GM12878 (cell line): ENCODE data around the gene PIK3C2B. TPM values are rescaled to one million over a fixed set of nuclear protein-coding genes. Genes with fewer than 3 reads are reported as not detected.

Experiments
- ATAC-seq: fragments of 200-7000 bp; cut with Tn5 transposase; 3 replicates; pipeline ENCODE4 v1.9.1; 2020; ENCODE audit warnings: mild to moderate bottlenecking, moderate library complexity
- BruUV-seq: library from RNA; stranded (reverse); fragments of 400-500 nt; replicated peaks from 2 replicates; lab custom pipeline; 2021; lab: Mats Ljungman, UMichigan
- CTCF ChIA-PET: fragments of 300-600 bp; sonication (Branson Sonifier 250); formaldehyde crosslinking; extraction: SDS; loops from one replicate; lab custom pipeline; 2021; ENCODE audit warnings: inconsistent platforms; lab: Yijun Ruan, JAX
- POLR2A ChIA-PET: fragments of 350-600 bp; formaldehyde crosslinking; extraction: SDS; loops from one replicate; lab custom pipeline; 2021; ENCODE audit warnings: inconsistent platforms; lab: Charles Lee
- RAD21 ChIA-PET: fragments of 300-600 bp; sonication (Branson Sonifier 250); formaldehyde crosslinking; loops from one replicate; lab custom pipeline; 2023; ENCODE audit warnings: antibody characterized with exemption; ENCODE audit not compliant: unreplicated experiment; lab: Charles Lee
- SMC1A ChIA-PET: fragments of 300-600 bp; sonication (Branson Sonifier 250); formaldehyde crosslinking; loops from one replicate; lab custom pipeline; 2023; ENCODE audit not compliant: unreplicated experiment, uncharacterized antibody; lab: Charles Lee
- DNase-seq: peaks from one replicate; pipeline ENCODE4 v3.0.0-alpha.2; 2011; ENCODE audit warnings: low read depth, low spot score
- FAIRE-seq: peaks from 3 replicates; lab custom pipeline; 2011; peaks lifted over from hg19 to GRCh38; lab: Jason Lieb, UNC
- H2AFZ ChIP-seq: 2 replicates; pipeline ENCODE4 v1.6.0; 2011; ENCODE audit warnings: low read depth, low read length, control low read depth; ENCODE audit not compliant: control insufficient read depth
- H3K27ac ChIP-seq: 2 replicates; pipeline ENCODE4 v1.5.1; 2011; ENCODE audit warnings: control low read depth; ENCODE audit not compliant: control insufficient read depth, insufficient read depth
- H3K27me3 ChIP-seq, 2 experiments: replicated peaks in 1 of 2; 2 replicates each; pipeline versions ENCODE4 v1.6.0 to v1.6.1; 2011; ENCODE audit warnings: low read length in 1 of 2; ENCODE audit not compliant: control insufficient read depth in 2 of 2, insufficient read depth in 2 of 2
- H3K36me3 ChIP-seq, 2 experiments: 2 replicates each; pipeline ENCODE4 v1.5.1; 2011; ENCODE audit warnings: low read length in 1 of 2; ENCODE audit not compliant: control insufficient read depth in 2 of 2, insufficient read depth in 2 of 2
- H3K4me1 ChIP-seq: 2 replicates; pipeline ENCODE4 v1.6.1; 2011; ENCODE audit warnings: mild to moderate bottlenecking, low read length, moderate library complexity, mixed read lengths; ENCODE audit not compliant: control insufficient read depth, insufficient read depth
- H3K4me2 ChIP-seq: 2 replicates; pipeline ENCODE4 v1.6.0; 2011; ENCODE audit warnings: control low read depth; ENCODE audit not compliant: control insufficient read depth, insufficient read depth
- H3K4me3 ChIP-seq: fragments of 200-600 bp; sonication (generic); 2 replicates; pipeline ENCODE4 v1.5.1; 2016
- H3K79me2 ChIP-seq: 2 replicates; pipeline ENCODE4 v1.6.0; 2011; ENCODE audit warnings: low read length; ENCODE audit not compliant: control insufficient read depth, insufficient read depth
- H3K9ac ChIP-seq: 2 replicates; pipeline ENCODE4 v1.8.0; 2011; ENCODE audit warnings: low read length, control low read depth, mixed read lengths; ENCODE audit not compliant: control insufficient read depth, insufficient read depth
- H3K9me3 ChIP-seq: replicated peaks from 3 replicates; pipeline ENCODE4 v1.5.1; 2011; ENCODE audit warnings: mild to moderate bottlenecking, low read length; ENCODE audit not compliant: control insufficient read depth, insufficient read depth
- H4K20me1 ChIP-seq: 2 replicates; pipeline ENCODE4 v1.6.0; 2011; ENCODE audit not compliant: control insufficient read depth, insufficient read depth
- ATF2 ChIP-seq: IDR thresholded peaks from 2 replicates; pipeline ENCODE4 v1.6.1; 2012; ENCODE audit warnings: low read length, inconsistent platforms
- BACH1 ChIP-seq: fragments of 450-650 bp; IDR thresholded peaks from 2 replicates; pipeline ENCODE4 v1.6.1; 2017; ENCODE audit warnings: mild to moderate bottlenecking, borderline replicate concordance
- BCL11A ChIP-seq: IDR thresholded peaks from 2 replicates; pipeline ENCODE4 v1.6.1; 2011; ENCODE audit warnings: low read depth, low read length
- CEBPB ChIP-seq, 2 experiments: fragments of 150-350 bp in 1 of 2; IDR thresholded peaks; 2 replicates each; pipeline ENCODE4 v1.6.1; 2012 to 2014; ENCODE audit warnings: low read depth in 2 of 2, low read length in 2 of 2, borderline replicate concordance in 1 of 2, inconsistent platforms in 1 of 2
- FOXM1 ChIP-seq: IDR thresholded peaks from 2 replicates; pipeline ENCODE4 v1.6.1; 2012; ENCODE audit warnings: low read depth, mild to moderate bottlenecking, inconsistent platforms, low read length, moderate library complexity
- GABPA ChIP-seq: IDR thresholded peaks from 2 replicates; pipeline ENCODE4 v1.6.1; 2014; ENCODE audit warnings: antibody characterized with exemption, low read depth, mild to moderate bottlenecking, inconsistent platforms
- IRF4 ChIP-seq: IDR thresholded peaks from 2 replicates; pipeline ENCODE4 v1.6.1; 2011; ENCODE audit warnings: low read depth, low read length
- MEF2B ChIP-seq: fragments of 450-650 bp; IDR thresholded peaks from 2 replicates; pipeline ENCODE4 v1.6.1; 2018; ENCODE audit warnings: mild to moderate bottlenecking, moderate library complexity; ENCODE audit not compliant: partially characterized antibody, poor library complexity, severe bottlenecking
- NFYA ChIP-seq: IDR thresholded peaks from 2 replicates; pipeline ENCODE4 v1.6.1; 2011; ENCODE audit warnings: low read depth, mild to moderate bottlenecking, low read length, improper control_type of control experiment, borderline replicate concordance
- RAD21 ChIP-seq: IDR thresholded peaks from 2 replicates; pipeline ENCODE4 v1.6.1; 2011; ENCODE audit warnings: mild to moderate bottlenecking, low read depth, low read length, moderate library complexity; ENCODE audit not compliant: insufficient read depth
- RB1 ChIP-seq: fragments of 450-650 bp; formaldehyde crosslinking; IDR thresholded peaks from 2 replicates; pipeline ENCODE4 v1.6.1; 2017; ENCODE audit warnings: mild to moderate bottlenecking, borderline replicate concordance
- SMAD1 ChIP-seq: fragments of 450-650 bp; IDR thresholded peaks from 2 replicates; pipeline ENCODE4 v1.6.1; 2018; ENCODE audit warnings: mild to moderate bottlenecking, low read depth; ENCODE audit not compliant: partially characterized antibody
- SMC3 ChIP-seq: IDR thresholded peaks from 2 replicates; pipeline ENCODE4 v1.6.1; 2011; ENCODE audit warnings: low read length, improper control_type of control experiment, borderline replicate concordance
- STAT1 ChIP-seq: fragments of 450-650 bp; conservative IDR thresholded peaks from 2 replicates; pipeline ENCODE4 v1.6.1; 2014; ENCODE audit warnings: antibody characterized with exemption, mild to moderate bottlenecking
- SUPT20H ChIP-seq: IDR thresholded peaks from 2 replicates; pipeline ENCODE4 v1.6.1; 2011; ENCODE audit warnings: low read depth, mild to moderate bottlenecking, low read length, moderate library complexity, borderline replicate concordance; ENCODE audit not compliant: control insufficient read depth
- TBL1XR1 ChIP-seq: IDR thresholded peaks from 2 replicates; pipeline ENCODE4 v1.6.1; 2012; ENCODE audit warnings: low read depth, low read length, improper control_type of control experiment
- TCF7 ChIP-seq: IDR thresholded peaks from 2 replicates; pipeline ENCODE4 v1.6.1; 2014; ENCODE audit warnings: antibody characterized with exemption, borderline replicate concordance
- WGBS: methylation state at CpG from one replicate; pipeline ENCODE4 v1.1.6; 2016; ENCODE audit warnings: low lambda C conversion rate; ENCODE audit not compliant: insufficient replicate concordance, insufficient coverage; ENCODE audit errors: missing lambda C conversion rate; 5-methylcytosine and 5-hydroxymethylcytosine counted together
- in situ Hi-C: fragments of 300-500 bp; cut with MboI; formaldehyde crosslinking; loops from 9 replicates; pipeline ENCODE4 v1.14.3; 2018; ENCODE audit warnings: mixed read lengths
- intact Hi-C: fragments of 100-400 bp; cut with micrococcal nuclease; formaldehyde crosslinking; loops from one replicate; pipeline ENCODE4 v1.14.2; 2022; ENCODE audit not compliant: unreplicated experiment
- polyA plus RNA-seq, 11 experiments: library from polyadenylated mRNA; depleted of rRNA in 4 of 11; unstranded in 6 of 11; stranded (reverse) in 5 of 11; fragments of >200 nt; fragmentation: Nextera tagmentation in 4 of 11; fragmentation: Illumina TruSeq in 1 of 11; extraction: Ambion mirVana in 4 of 11; extraction: Trizol in 1 of 11; gene quantifications; 1 replicate in 1 of 11; 2 replicates in 10 of 11; pipeline versions ENCODE4 v1.2.1 to v1.2.3, GENCODE V29; 2011 to 2016; ENCODE audit warnings: inconsistent platforms in 2 of 11, missing spikeins in 2 of 11, low read depth in 1 of 11
- total RNA-seq, 4 experiments: library from RNA; depleted of rRNA in 3 of 4; stranded (reverse); fragments of >200 nt in 3 of 4; fragmentation: Illumina TruSeq in 1 of 4; extraction: Trizol in 1 of 4; gene quantifications; 2 replicates each; pipeline versions ENCODE4 v1.2.1 to v1.2.3, GENCODE V29; 2013 to 2021
- TF ChIP-seq, protein P1 (sequence below): fragments of 450-650 bp; IDR thresholded peaks from 2 replicates; pipeline ENCODE4 v1.6.1; 2016; ENCODE audit warnings: mild to moderate bottlenecking

PIK3C2B gene
- total and polyA plus RNA-seq, 10 of the 15 experiments (the other 5 are each of a cell fraction or from before 2014, with no cell fraction given): 2.2 to 38.1 (median 11.4) TPM

DNA sequence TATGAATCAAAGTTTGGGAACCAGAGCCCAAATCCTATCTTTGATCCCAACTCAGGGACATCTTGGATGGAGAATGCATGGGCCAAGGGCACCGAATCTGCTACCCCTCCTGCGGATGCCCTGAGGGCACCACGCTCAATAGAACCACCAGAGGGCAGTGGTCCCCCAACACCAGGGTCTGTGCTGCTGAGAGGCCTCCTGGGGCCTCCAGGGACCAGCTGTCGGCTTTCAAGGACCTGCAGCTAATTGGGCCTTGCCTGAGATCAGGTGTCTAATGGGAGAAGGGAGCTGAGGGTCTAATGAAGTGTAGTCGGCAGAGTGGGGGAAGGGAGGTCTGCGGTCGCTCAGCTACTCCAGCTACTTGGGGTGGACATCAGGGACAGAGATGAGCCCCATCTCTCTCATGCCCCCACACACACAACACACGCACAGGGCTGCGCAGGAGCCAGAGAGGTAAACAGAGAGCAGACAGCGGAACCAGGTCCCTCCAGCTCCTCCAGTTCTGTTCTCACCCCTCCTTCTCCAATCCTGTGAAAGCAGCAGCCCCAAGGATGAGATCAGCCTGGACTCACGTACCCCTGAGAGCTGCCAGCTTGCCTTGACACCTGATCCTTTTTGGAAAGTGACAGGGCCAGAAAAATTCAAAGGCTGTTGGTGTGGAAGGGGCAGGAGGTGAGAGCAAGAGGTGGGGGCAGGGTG is 48.0 kb downstream of the PIK3C2B start (continued):
- peak; percentile 99 for TF ChIP-seq RAD21
- peak; percentile 91 for TF ChIP-seq MEF2B
- no peak for TF ChIP-seq SUPT20H
- TF ChIP-seq TCF7: no peak
- TF ChIP-seq STAT1: 0 out of 2 replicates have a peak, but pooled peaks have one; percentile 73
- no peak for TF ChIP-seq TBL1XR1
- peak; percentile 99 for TF ChIP-seq SMC3
- 0 out of 2 replicates have a peak, but pooled peaks have one; percentile 21 for TF ChIP-seq FOXM1
- TF ChIP-seq RB1: peak; percentile 87
- TF ChIP-seq BACH1: no peak

DNA sequence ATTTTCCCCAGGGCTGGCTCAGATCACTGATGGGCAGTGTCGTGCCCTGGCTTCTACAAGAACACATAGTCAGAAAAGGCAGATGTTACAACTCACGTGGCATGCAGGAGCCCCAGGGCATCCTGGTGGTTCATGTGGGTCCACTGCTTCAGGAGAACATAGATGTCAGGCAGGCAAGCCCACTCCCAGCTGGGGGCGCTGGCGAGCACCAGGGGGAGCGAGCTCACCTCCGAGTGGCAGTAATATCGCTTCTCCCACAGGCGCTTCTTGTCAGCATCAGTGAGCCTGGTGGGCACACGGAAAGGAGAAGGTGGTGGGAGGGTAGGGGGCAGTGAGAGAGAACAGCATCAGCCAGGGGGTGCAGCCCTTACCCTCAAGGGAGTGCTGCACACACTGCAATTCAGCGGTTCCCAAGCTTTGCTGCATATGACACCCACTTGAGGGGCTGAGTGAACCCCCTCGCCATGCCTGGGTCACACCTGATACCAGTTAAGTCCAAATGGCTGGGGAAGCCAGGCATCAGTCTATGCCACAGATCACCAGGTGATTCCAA is 48.7 kb downstream of the PIK3C2B start:
- ChIA-PET SMC1A (interaction anchor here (1.0 to 33.8 kb wide), 15 partner anchors 8 to 1439 kb away, joined by 3 to 939 read pairs (median 7); partner anchors contain the start of genes PIK3C2B and TMEM183A), POLR2A (interaction anchor here (0.7 to 4.9 kb wide), 8 partner anchors 11 to 60 kb away, joined by 3 to 54 read pairs (median 6); partner anchors contain the start of gene PIK3C2B), CTCF (interaction anchor here (0.6 to 51.8 kb wide), 26 partner anchors 9 to 783 kb away, joined by 3 to 2021 read pairs (median 6); partner anchors contain the start of genes MDM4 and PIK3C2B), RAD21 (interaction anchor here (0.7 to 13.8 kb wide), 20 partner anchors 8 to 361 kb away, joined by 3 to 441 read pairs (median 8); partner anchors contain the start of genes MDM4 and PIK3C2B)
- no TSS peak for BruUV-seq
- DNase-seq (no peak), ATAC-seq (peak; percentile 66), FAIRE-seq (no peak)
- Histone ChIP-seq H3K9ac (no peak overlapping the region), H3K9me3 (no peaks in the 10 kb centered on the region), H3K36me3 (peaks cover 26 to 32% of the 10 kb centered on the region in 2 experiments; a peak in 3 of 4 replicates), H2AFZ (no peak overlapping the region), H3K79me2 (no peaks in the 10 kb centered on the region), H3K27me3 (no peaks in the 10 kb centered on the region), H3K4me3 (no peak overlapping the region), H4K20me1 (no peaks in the 10 kb centered on the region), H3K4me1 (peaks cover 3% of the 10 kb centered on the region), H3K4me2 (no peak overlapping the region), H3K27ac (no peak overlapping the region)
- 22% methylated on average over 10 of the region's 11 CpGs for WGBS
- intact Hi-C loops (loop anchor here (1.0 to 10.0 kb wide), 5 partner anchors 21 to 359 kb away; partner anchors contain the start of gene PIK3C2B), in situ Hi-C loops (loop anchor here (5.0 kb wide), 1 partner anchor 56 kb away; no protein-coding TSS in a partner anchor)
- TF ChIP-seq ATF2 (no peak), CEBPB (IDR thresholded peaks at IDR 0.05; ENCODE audit: borderline replicate concordance in 1 of 2, low read depth in 2 of 2, low read length in 2 of 2) (no peak), IRF4 (no peak), GABPA (no peak), BCL11A (no peak), SMAD1 (no peak), NFYA (no peak)
- TF ChIP-seq, protein P1, sequence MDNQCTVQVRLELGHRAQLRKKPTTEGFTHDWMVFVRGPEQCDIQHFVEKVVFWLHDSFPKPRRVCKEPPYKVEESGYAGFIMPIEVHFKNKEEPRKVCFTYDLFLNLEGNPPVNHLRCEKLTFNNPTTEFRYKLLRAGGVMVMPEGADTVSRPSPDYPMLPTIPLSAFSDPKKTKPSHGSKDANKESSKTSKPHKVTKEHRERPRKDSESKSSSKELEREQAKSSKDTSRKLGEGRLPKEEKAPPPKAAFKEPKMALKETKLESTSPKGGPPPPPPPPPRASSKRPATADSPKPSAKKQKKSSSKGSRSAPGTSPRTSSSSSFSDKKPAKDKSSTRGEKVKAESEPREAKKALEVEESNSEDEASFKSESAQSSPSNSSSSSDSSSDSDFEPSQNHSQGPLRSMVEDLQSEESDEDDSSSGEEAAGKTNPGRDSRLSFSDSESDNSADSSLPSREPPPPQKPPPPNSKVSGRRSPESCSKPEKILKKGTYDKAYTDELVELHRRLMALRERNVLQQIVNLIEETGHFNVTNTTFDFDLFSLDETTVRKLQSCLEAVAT: no peak
